Hepatic stellate cell (primary cell): ENCODE measurements around the gene CABP1.
"Not testable (repeated sequence)": the region's sequence is repeated elsewhere in the genome, so short reads cannot be mapped to it uniquely, and the experiment has no call there.

Experiments used
- DNase-seq: peaks from one replicate; pipeline ENCODE4 v3.0.0; 2011; ENCODE audit warnings: low spot score

The CABP1 gene

GRCh38 chr12:120668091-120668867, 27.9 kb downstream of the CABP1 start:
- DNase-seq = no peak

GRCh38 chr12:120668868-120669840, 28.7 kb downstream of the CABP1 start:
- DNase-seq = peak; percentile 71

GRCh38 chr12:120670237-120670636, 29.8 kb downstream of the CABP1 start:
- not testable (repeated sequence) for DNase-seq

- DNase-seq = no peak
Observed at GRCh38 chr12:120670667-120671066, 30.2 kb downstream of the CABP1 start.

GRCh38 chr12:120674097-120674636, 33.7 kb downstream of the CABP1 start:
- DNase-seq = no peak

GRCh38 chr12:120677765-120678473, 37.5 kb downstream of the CABP1 start:
- no peak for DNase-seq

GRCh38 chr12:120678572-120678971, 38.1 kb downstream of the CABP1 start:
- no peak for DNase-seq

GRCh38 chr12:120680165-120680738, 39.8 kb downstream of the CABP1 start:
- DNase-seq = no peak

- no peak for DNase-seq
Observed at GRCh38 chr12:120684523-120684932, 44.1 kb downstream of the CABP1 start.

GRCh38 chr12:120685522-120685921, 45.1 kb downstream of the CABP1 start:
- DNase-seq = no peak

GRCh38 chr12:120686151-120686689, 45.8 kb downstream of the CABP1 start:
- peak; percentile 95 for DNase-seq

- DNase-seq = peak; percentile 100
Observed at GRCh38 chr12:120686690-120687577, 46.5 kb downstream of the CABP1 start, which contains the start of gene MLEC. Gene MLEC, plus strand, starts transcription at chr12:120687149. Its CDS starts 148 bp downstream, at chr12:120687297.

GRCh38 chr12:120687578-120688289, 47.3 kb downstream of the CABP1 start:
- DNase-seq = no peak

- DNase-seq = no peak
Observed at GRCh38 chr12:120688527-120689071, 48.2 kb downstream of the CABP1 start.

- no peak for DNase-seq
Observed at GRCh38 chr12:120689397-120690082, 49.1 kb downstream of the CABP1 start.

GRCh38 chr12:120690083-120690450, 49.6 kb downstream of the CABP1 start:
- no peak for DNase-seq

- DNase-seq = no peak
Observed at GRCh38 chr12:120690978-120691377, 50.6 kb downstream of the CABP1 start.

- DNase-seq = no peak
Observed at GRCh38 chr12:120692524-120693033, 52.2 kb downstream of the CABP1 start.
